H9 (cell line): ENCODE measurements around the gene UBL4A. TPM values are rescaled to one million over a fixed set of nuclear protein-coding genes. Genes with fewer than 3 reads are reported as not detected.

Experiments used
- DNase-seq: peaks from one replicate; pipeline ENCODE4 v3.0.0-alpha.2; 2017
- H2AFZ ChIP-seq: one replicate; pipeline ENCODE4 v1.6.1; 2013; ENCODE audit warnings: mild to moderate bottlenecking, low read length, control low read depth, moderate library complexity
- H2AK5ac ChIP-seq: 2 replicates; pipeline ENCODE4 v1.6.1; 2013; ENCODE audit warnings: low read length, control low read depth, mixed read lengths; ENCODE audit not compliant: insufficient read length
- H2BK120ac ChIP-seq: one replicate; pipeline ENCODE4 v1.6.1; 2013; ENCODE audit warnings: low read depth, mild to moderate bottlenecking, low read length, control low read depth, inconsistent platforms; ENCODE audit not compliant: poor library complexity, severe bottlenecking
- H2BK12ac ChIP-seq: 2 replicates; pipeline ENCODE4 v1.6.1; 2013; ENCODE audit warnings: low read length, control low read depth, mixed read lengths, low read depth; ENCODE audit not compliant: insufficient read length
- H2BK15ac ChIP-seq: 2 replicates; pipeline ENCODE4 v1.6.1; 2013; ENCODE audit warnings: low read depth, low read length, control low read depth
- H2BK20ac ChIP-seq: one replicate; pipeline ENCODE4 v1.6.1; 2013; ENCODE audit warnings: low read depth, mild to moderate bottlenecking, low read length, control low read depth, inconsistent platforms; ENCODE audit not compliant: poor library complexity, severe bottlenecking
- H2BK5ac ChIP-seq: 2 replicates; pipeline ENCODE4 v1.6.1; 2013; ENCODE audit warnings: low read length, control low read depth, mixed read lengths; ENCODE audit not compliant: insufficient read length
- H3K14ac ChIP-seq: 2 replicates; pipeline ENCODE4 v1.6.1; 2013; ENCODE audit warnings: low read length, control low read depth; ENCODE audit not compliant: insufficient read depth
- H3K18ac ChIP-seq: 2 replicates; pipeline ENCODE4 v1.6.1; 2013; ENCODE audit warnings: low read depth, mild to moderate bottlenecking, mixed read lengths, low read length, control low read depth; ENCODE audit not compliant: insufficient read length
- H3K23ac ChIP-seq: 2 replicates; pipeline ENCODE4 v1.6.1; 2013; ENCODE audit warnings: low read length, control low read depth, mixed read lengths, low read depth; ENCODE audit not compliant: insufficient read length
- H3K23me2 ChIP-seq: 2 replicates; pipeline ENCODE4 v1.6.1; 2013; ENCODE audit warnings: low read depth, mild to moderate bottlenecking, mixed read lengths, low read length, control low read depth; ENCODE audit not compliant: insufficient read length, poor library complexity, severe bottlenecking
- H3K27ac ChIP-seq: 2 replicates; pipeline ENCODE4 v1.5.1; 2013; ENCODE audit warnings: low read length, control low read depth, mixed read lengths, low read depth; ENCODE audit not compliant: insufficient read length
- H3K27me3 ChIP-seq: 2 replicates; pipeline ENCODE4 v1.6.1; 2013; ENCODE audit warnings: low read length, control low read depth, inconsistent platforms; ENCODE audit not compliant: insufficient read depth
- H3K4ac ChIP-seq: 2 replicates; pipeline ENCODE4 v1.6.1; 2013; ENCODE audit warnings: low read depth, mild to moderate bottlenecking, control low read depth, inconsistent platforms, low read length, moderate library complexity
- H3K4me1 ChIP-seq: 2 replicates; pipeline ENCODE4 v1.6.1; 2013; ENCODE audit warnings: low read length, control low read depth, inconsistent platforms; ENCODE audit not compliant: insufficient read depth
- H3K4me2 ChIP-seq: 2 replicates; pipeline ENCODE4 v1.6.1; 2013; ENCODE audit warnings: low read length, control low read depth, mixed read lengths; ENCODE audit not compliant: insufficient read length, insufficient read depth
- H3K56ac ChIP-seq: 2 replicates; pipeline ENCODE4 v1.6.1; 2013; ENCODE audit warnings: low read depth, mild to moderate bottlenecking, mixed read lengths, low read length, control low read depth; ENCODE audit not compliant: insufficient read length
- H3K79me1 ChIP-seq: 2 replicates; pipeline ENCODE4 v1.6.1; 2013; ENCODE audit warnings: low read depth, mild to moderate bottlenecking, moderate library complexity, low read length, control low read depth, inconsistent platforms; ENCODE audit not compliant: insufficient read depth, poor library complexity, severe bottlenecking
- H3K79me2 ChIP-seq: 2 replicates; pipeline ENCODE4 v1.6.1; 2013; ENCODE audit warnings: low read length, control low read depth, inconsistent platforms; ENCODE audit not compliant: insufficient read depth
- H3K9ac ChIP-seq: 2 replicates; pipeline ENCODE4 v1.6.1; 2013; ENCODE audit warnings: low read length, control low read depth, mixed read lengths; ENCODE audit not compliant: insufficient read length; ENCODE audit errors: extremely low read depth
- H3K9me3 ChIP-seq: one replicate; pipeline ENCODE4 v1.6.1; 2013; ENCODE audit warnings: low read depth, low read length, inconsistent platforms; ENCODE audit not compliant: control insufficient read depth
- H3T11ph ChIP-seq: one replicate; pipeline ENCODE4 v1.6.1; 2013; ENCODE audit warnings: mild to moderate bottlenecking, low read length, control low read depth, inconsistent platforms
- H4K20me1 ChIP-seq: one replicate; pipeline ENCODE4 v1.6.1; 2013; ENCODE audit not compliant: control insufficient read depth, insufficient read length, insufficient read depth
- H4K5ac ChIP-seq: 2 replicates; pipeline ENCODE4 v1.6.1; 2013; ENCODE audit warnings: low read depth, mild to moderate bottlenecking, mixed read lengths, low read length, control low read depth; ENCODE audit not compliant: insufficient read length
- H4K8ac ChIP-seq: replicated peaks from 2 replicates; pipeline ENCODE4 v1.6.1; 2013; ENCODE audit warnings: low read length, control low read depth, mixed read lengths, low read depth; ENCODE audit not compliant: insufficient read length
- H4K91ac ChIP-seq: 2 replicates; pipeline ENCODE4 v1.6.1; 2013; ENCODE audit warnings: low read depth, mild to moderate bottlenecking, moderate library complexity, mixed read lengths, low read length, control low read depth; ENCODE audit not compliant: insufficient read length
- H3K27ac Mint-ChIP-seq, 3 experiments: 2 replicates in 2 of 3; 3 replicates in 1 of 3; pipeline ENCODE4 v1.8.0; 2020 to 2021; ENCODE audit warnings: mixed read lengths in 3 of 3, mild to moderate bottlenecking in 1 of 3, moderate library complexity in 1 of 3
- H3K27me3 Mint-ChIP-seq: 2 replicates; pipeline ENCODE4 v1.8.0; 2021; ENCODE audit warnings: low read depth, mild to moderate bottlenecking, moderate library complexity, mixed read lengths
- H3K36me3 Mint-ChIP-seq, 3 experiments: 2 replicates in 2 of 3; 3 replicates in 1 of 3; pipeline ENCODE4 v1.8.0; 2020 to 2021; ENCODE audit warnings: low read depth in 3 of 3, mixed read lengths in 3 of 3; ENCODE audit not compliant: insufficient read depth in 1 of 3
- H3K4me1 Mint-ChIP-seq, 2 experiments: 2 replicates each; pipeline ENCODE4 v1.8.0; 2020; ENCODE audit warnings: mixed read lengths in 2 of 2
- H3K4me3 Mint-ChIP-seq, 2 experiments: 2 replicates in 1 of 2; 3 replicates in 1 of 2; pipeline ENCODE4 v1.8.0; 2020 to 2021; ENCODE audit warnings: mild to moderate bottlenecking in 2 of 2, mixed read lengths in 2 of 2, moderate library complexity in 1 of 2
- H3K9me3 Mint-ChIP-seq, 2 experiments: 2 replicates in 1 of 2; 3 replicates in 1 of 2; pipeline ENCODE4 v1.8.0; 2020; ENCODE audit warnings: mild to moderate bottlenecking in 2 of 2, mixed read lengths in 2 of 2, moderate library complexity in 1 of 2
- CTCF ChIP-seq: fragments of 200-600 bp; sonication (generic); conservative IDR thresholded peaks from 3 replicates; pipeline ENCODE4 v1.8.0; 2021; ENCODE audit warnings: antibody characterized with exemption, mild to moderate bottlenecking
- WGBS: extraction: QIAGEN DNeasy Blood & Tissue Kit; methylation state at CpG from one replicate; pipeline ENCODE4 v1.1.7; 2013; ENCODE audit warnings: missing lambda C conversion rate, low lambda C conversion rate, mixed read lengths; ENCODE audit not compliant: insufficient read length; ENCODE audit errors: extremely low coverage; 5-methylcytosine and 5-hydroxymethylcytosine counted together
- total RNA-seq: library from RNA; stranded (reverse); gene quantifications from 2 replicates; pipeline ENCODE4 v1.2.1, GENCODE V29; 2021

Gene UBL4A
- total RNA-seq, 1 experiment from 2014 or later = 30.9 TPM

GRCh38 chrX:154509455-154509854, 23.0 kb upstream of the UBL4A start:
- H3K27ac Mint-ChIP-seq = no peak overlapping the region
- Histone ChIP-seq H2AFZ (no peak overlapping the region), H4K8ac (no peak overlapping the region)

More at GRCh38 chrX:154509455-154509854, 23.0 kb upstream of the UBL4A start:
- Histone ChIP-seq H3K9me3 (peaks cover 18% of the 10 kb centered on the region), H3K23ac (no peak overlapping the region), H3T11ph (no peak overlapping the region), H3K9ac (no peak overlapping the region), H2BK20ac (no peak overlapping the region), H2AK5ac (no peak overlapping the region), H3K79me2 (no peaks in the 10 kb centered on the region), H3K14ac (no peak overlapping the region), H3K79me1 (no peaks in the 10 kb centered on the region), H4K5ac (no peak overlapping the region), H2BK5ac (no peak overlapping the region), H3K56ac (no peak overlapping the region), H3K4me2 (no peak overlapping the region), H3K27me3 (no peaks in the 10 kb centered on the region), H4K91ac (no peak overlapping the region), H2BK15ac (no peak overlapping the region), H3K18ac (no peak overlapping the region), H3K27ac (no peak overlapping the region), H2BK12ac (no peak overlapping the region), H3K4ac (no peak overlapping the region), H3K23me2 (no peaks in the 10 kb centered on the region), H4K20me1 (no peaks in the 10 kb centered on the region), H3K4me1 (no peaks in the 10 kb centered on the region), H2BK120ac (no peak overlapping the region)
- Mint-ChIP-seq H3K9me3 (peaks cover 62 to 76% of the 10 kb centered on the region in 2 experiments), H3K4me1 (no peaks in the 10 kb centered on the region), H3K27me3 (peaks cover 3% of the 10 kb centered on the region; the same call in 1 of the 2 replicates), H3K36me3 (peaks cover 32 to 50% (median 40%) of the 10 kb centered on the region in 3 experiments), H3K4me3 (no peak overlapping the region)
- TF ChIP-seq CTCF = no peak
- no CpG with 5 or more reads among the region's 5 CpGs for WGBS
- no peak for DNase-seq
